ENCODE results near the gene DYDC1. TPM values are rescaled to one million over a fixed set of nuclear protein-coding genes. Genes with fewer than 3 reads are reported as not detected.

Gene DYDC1
- total RNA-seq, 4 donors from 2014 or later = not detected

DNA sequence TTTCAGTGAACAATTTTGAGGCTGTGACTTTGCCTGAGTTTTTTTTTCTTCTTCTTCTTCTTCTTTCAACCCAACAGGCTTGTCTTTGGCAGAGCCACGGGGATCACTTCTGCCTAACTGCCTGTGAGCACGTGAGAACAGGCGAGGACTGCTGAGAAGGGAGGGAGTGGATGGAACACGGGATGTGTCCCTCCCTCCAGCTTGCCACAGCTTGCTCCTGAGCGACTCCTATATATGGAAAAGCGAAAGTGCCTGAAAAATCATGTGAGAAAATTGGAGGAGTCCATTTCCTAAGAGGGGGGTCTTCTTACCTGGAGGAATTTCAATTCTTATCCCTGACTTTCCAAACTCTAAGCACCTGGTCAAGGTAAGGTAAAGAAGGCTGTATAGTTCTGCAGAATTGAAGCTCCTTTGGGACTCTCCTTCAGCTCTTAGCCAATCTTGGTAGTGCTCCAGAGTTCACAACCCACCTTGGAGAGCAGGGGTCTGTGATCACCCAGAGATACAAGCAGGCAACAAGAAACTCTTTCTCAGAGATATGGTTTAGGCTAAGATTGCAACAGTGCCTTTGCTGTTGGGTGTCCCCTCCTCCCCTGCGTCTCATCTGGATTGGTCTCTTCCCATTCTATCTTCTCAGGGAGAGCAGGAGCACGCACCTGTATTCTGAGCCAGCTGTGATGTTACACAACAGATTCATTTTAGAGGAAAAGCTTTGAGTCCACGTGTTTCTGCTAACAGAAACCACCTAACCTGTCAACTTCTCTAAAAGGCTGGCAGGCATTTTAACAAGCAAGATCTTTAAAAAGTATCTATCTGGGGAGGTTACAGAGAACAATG is 66.9 kb downstream of the DYDC1 start, which contains the start of gene MAT1A:
Gene MAT1A (minus strand): TSS at position 208 of the 837 bp plus-strand sequence. CDS start 235 bp downstream, outside the sequence.
- H3K4me1 ChIP-seq = peaks cover 11% of the 10 kb centered on the region
- TF ChIP-seq POLR2AphosphoS5 (IDR thresholded peaks at IDR 0.05) (peak in 1 of 3 donors; percentile 16), POLR2A (IDR thresholded peaks at IDR 0.05) (no peak), EP300 (IDR thresholded peaks at IDR 0.05) (no peak)
- TF ChIP-seq, protein P1, sequence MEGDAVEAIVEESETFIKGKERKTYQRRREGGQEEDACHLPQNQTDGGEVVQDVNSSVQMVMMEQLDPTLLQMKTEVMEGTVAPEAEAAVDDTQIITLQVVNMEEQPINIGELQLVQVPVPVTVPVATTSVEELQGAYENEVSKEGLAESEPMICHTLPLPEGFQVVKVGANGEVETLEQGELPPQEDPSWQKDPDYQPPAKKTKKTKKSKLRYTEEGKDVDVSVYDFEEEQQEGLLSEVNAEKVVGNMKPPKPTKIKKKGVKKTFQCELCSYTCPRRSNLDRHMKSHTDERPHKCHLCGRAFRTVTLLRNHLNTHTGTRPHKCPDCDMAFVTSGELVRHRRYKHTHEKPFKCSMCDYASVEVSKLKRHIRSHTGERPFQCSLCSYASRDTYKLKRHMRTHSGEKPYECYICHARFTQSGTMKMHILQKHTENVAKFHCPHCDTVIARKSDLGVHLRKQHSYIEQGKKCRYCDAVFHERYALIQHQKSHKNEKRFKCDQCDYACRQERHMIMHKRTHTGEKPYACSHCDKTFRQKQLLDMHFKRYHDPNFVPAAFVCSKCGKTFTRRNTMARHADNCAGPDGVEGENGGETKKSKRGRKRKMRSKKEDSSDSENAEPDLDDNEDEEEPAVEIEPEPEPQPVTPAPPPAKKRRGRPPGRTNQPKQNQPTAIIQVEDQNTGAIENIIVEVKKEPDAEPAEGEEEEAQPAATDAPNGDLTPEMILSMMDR (IDR thresholded peaks at IDR 0.05) = peak in 1 of 2 donors; percentile 12
- WGBS = 15% methylated on average over 9 of the region's 9 CpGs
- H3K36me3 ChIP-seq = no peaks in the 10 kb centered on the region
- no peaks in the 10 kb centered on the region for H3K9me3 ChIP-seq
- no peak within 1 kb of the TSS for H3K4me3 ChIP-seq
- peak within 1 kb of the TSS; percentile 61 for H3K27ac ChIP-seq
- no peaks in the 10 kb centered on the region for H3K27me3 ChIP-seq
- DNase-seq (ENCODE audit: low spot score in 2 of 2) = no peak

- H3K27me3 ChIP-seq = no peaks in the 10 kb centered on the region
These were observed 67.7 kb downstream of the DYDC1 start for GRCh38 chr10:80288849-80289248.

More at GRCh38 chr10:80288849-80289248, 67.7 kb downstream of the DYDC1 start:
- H3K4me1 ChIP-seq = peaks cover 11% of the 10 kb centered on the region
- no peak overlapping the region for H3K4me3 ChIP-seq
- 84% methylated on average over 5 of the region's 5 CpGs for WGBS
- H3K36me3 ChIP-seq = no peaks in the 10 kb centered on the region
- no peak overlapping the region for H3K27ac ChIP-seq
- no peak for DNase-seq (ENCODE audit: low spot score in 2 of 2)
- TF ChIP-seq POLR2A (IDR thresholded peaks at IDR 0.05) = no peak
- H3K9me3 ChIP-seq = no peaks in the 10 kb centered on the region

Other genes with a start within 250 kb of the DYDC1 start
- gene PLAC9, start 224.0 kb downstream of the DYDC1 start, total RNA-seq = 10 to 100 TPM in 2 of 4 donors, 1 to 10 TPM in 2; 5.6 to 18.5 (median 9.2) TPM
- gene ANXA11, start 151.2 kb downstream of the DYDC1 start, total RNA-seq = 100 to 1,000 TPM in 1 of 4 donors, 10 to 100 TPM in 3; 85.1 to 103 (median 87.3) TPM
- gene MAT1A, start 67.1 kb downstream of the DYDC1 start, total RNA-seq = 10 to 100 TPM in 1 of 4 donors, 1 to 10 TPM in 3; 3.3 to 13.3 (median 4.9) TPM
- gene DYDC2, start within 50 bp of the DYDC1 start, total RNA-seq = 1 to 10 TPM in 1 of 4 donors, not detected in 3; 2.4 TPM
- gene PRXL2A, start 51.8 kb upstream of the DYDC1 start, total RNA-seq = 100 to 1,000 TPM in 3 of 4 donors, 10 to 100 TPM in 1; 91.0 to 106 (median 105) TPM
- 100 to 1,000 TPM in 3 of 4 donors, 10 to 100 TPM in 1; 99.7 to 145 (median 122) TPM for gene TSPAN14, start 97.6 kb upstream of the DYDC1 start, total RNA-seq
- gene SH2D4B, start 181.1 kb upstream of the DYDC1 start, total RNA-seq = under 1 TPM in 2 of 4 donors, not detected in 2; 0.18 to 0.23 TPM